IMR-90 (cell line): Measurements from ENCODE around the gene RMDN3.

Source experiments
- CEBPB ChIP-seq: IDR thresholded peaks from 2 replicates; pipeline ENCODE4 v1.6.1; 2012; ENCODE audit warnings: low read depth, low read length, improper control_type of control experiment
- FOS ChIP-seq: fragments of 150-350 bp; IDR thresholded peaks from 2 replicates; pipeline ENCODE4 v1.6.1; 2016; ENCODE audit warnings: low read depth, low read length
- POLR2A ChIP-seq: IDR thresholded peaks from 2 replicates; pipeline ENCODE4 v1.6.1; 2012; ENCODE audit warnings: mild to moderate bottlenecking, low read depth, low read length
- RAD21 ChIP-seq: IDR thresholded peaks from 2 replicates; pipeline ENCODE4 v1.6.1; 2012; ENCODE audit warnings: low read length, improper control_type of control experiment
- TF ChIP-seq, protein P1 (sequence below): conservative IDR thresholded peaks from 2 replicates; pipeline ENCODE4 v1.5.1; 2012; ENCODE audit warnings: mild to moderate bottlenecking, low read depth, low read length, improper control_type of control experiment
- TF ChIP-seq, protein P2 (sequence below): fragments of 150-350 bp; IDR thresholded peaks from 2 replicates; pipeline ENCODE4 v1.6.1; 2017; ENCODE audit warnings: mild to moderate bottlenecking, antibody characterized with exemption, low read length, low read depth

DNA sequence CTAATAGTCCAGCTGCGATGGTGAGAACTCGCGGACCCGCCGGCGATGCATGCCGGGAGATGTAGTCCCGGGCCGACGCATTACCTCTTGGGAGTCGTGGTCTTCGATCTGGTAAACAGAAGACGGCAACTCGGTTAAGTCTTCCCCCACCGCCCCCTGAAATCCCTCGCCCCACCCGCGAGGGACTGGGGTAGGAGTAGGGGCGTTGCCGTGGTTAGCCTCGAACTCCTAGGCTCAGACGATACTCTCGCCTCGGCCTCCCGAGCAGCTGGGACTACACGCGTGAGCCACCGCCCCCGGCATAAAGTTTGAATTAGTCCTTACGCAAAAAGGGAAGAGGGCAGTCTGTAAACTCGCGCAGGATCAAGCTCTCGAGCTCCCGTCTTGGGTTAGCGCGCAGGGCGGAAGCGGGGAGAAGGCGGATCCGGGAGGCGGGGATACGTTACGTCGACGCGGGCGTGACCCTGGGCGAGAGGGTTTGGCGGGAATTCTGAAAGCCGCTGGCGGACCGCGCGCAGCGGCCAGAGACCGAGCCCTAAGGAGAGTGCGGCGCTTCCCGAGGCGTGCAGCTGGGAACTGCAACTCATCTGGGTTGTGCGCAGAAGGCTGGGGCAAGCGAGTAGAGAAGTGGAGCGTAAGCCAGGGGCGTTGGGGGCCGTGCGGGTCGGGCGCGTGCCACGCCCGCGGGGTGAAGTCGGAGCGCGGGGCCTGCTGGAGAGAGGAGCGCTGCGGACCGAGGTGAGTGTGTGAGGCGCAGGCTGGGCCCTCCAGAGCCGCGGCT is 60.2 kb downstream of the RMDN3 start, which contains the start of gene RAD51:
- TF ChIP-seq, protein P1, sequence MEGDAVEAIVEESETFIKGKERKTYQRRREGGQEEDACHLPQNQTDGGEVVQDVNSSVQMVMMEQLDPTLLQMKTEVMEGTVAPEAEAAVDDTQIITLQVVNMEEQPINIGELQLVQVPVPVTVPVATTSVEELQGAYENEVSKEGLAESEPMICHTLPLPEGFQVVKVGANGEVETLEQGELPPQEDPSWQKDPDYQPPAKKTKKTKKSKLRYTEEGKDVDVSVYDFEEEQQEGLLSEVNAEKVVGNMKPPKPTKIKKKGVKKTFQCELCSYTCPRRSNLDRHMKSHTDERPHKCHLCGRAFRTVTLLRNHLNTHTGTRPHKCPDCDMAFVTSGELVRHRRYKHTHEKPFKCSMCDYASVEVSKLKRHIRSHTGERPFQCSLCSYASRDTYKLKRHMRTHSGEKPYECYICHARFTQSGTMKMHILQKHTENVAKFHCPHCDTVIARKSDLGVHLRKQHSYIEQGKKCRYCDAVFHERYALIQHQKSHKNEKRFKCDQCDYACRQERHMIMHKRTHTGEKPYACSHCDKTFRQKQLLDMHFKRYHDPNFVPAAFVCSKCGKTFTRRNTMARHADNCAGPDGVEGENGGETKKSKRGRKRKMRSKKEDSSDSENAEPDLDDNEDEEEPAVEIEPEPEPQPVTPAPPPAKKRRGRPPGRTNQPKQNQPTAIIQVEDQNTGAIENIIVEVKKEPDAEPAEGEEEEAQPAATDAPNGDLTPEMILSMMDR, result no peak
- TF ChIP-seq RAD21, result no peak
- TF ChIP-seq POLR2A, result peak; percentile 80
- TF ChIP-seq, protein P2, sequence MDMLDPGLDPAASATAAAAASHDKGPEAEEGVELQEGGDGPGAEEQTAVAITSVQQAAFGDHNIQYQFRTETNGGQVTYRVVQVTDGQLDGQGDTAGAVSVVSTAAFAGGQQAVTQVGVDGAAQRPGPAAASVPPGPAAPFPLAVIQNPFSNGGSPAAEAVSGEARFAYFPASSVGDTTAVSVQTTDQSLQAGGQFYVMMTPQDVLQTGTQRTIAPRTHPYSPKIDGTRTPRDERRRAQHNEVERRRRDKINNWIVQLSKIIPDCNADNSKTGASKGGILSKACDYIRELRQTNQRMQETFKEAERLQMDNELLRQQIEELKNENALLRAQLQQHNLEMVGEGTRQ, result no peak
- TF ChIP-seq FOS, result no peak
- peak; percentile 75 for TF ChIP-seq CEBPB
